ENCODE measurements around the gene ARHGAP21. TPM values are rescaled to one million over a fixed set of nuclear protein-coding genes. Genes with fewer than 3 reads are reported as not detected.
"Not testable (repeated sequence)": the region's sequence is repeated elsewhere in the genome, so short reads cannot be mapped to it uniquely, and the experiment has no call there.

Gene ARHGAP21
- total RNA-seq, 1 experiment from 2014 or later = 26.4 TPM

DNA sequence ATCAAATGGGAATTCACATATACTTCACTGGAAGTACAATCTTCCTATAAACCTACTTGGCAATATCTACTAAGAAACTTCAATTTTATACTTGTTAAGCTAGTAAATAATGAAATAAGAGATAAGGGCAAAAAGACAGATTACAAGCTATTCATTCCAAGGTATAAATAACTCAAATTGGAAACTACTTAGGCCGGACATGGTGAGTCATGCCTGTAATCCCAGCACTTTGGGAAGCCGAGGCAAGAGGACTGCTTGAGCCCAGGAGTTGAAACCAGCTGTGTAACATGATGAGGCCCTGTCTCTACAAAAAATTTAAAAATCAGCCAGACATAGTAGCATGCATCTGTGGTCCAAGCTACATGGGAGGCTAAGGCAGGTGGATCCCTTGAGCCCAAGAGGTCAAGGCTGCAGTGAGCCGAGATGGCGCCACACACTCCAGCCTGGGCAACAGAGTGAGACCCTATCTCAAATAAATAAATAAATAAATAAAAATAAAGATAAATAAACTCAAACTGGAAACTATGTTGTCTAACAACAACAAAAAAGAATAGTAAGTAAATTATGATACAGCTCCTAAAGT, 37.6 kb downstream of the ARHGAP21 start:
- DNase-seq (ENCODE audit: low read depth) = peak; percentile 55

DNA sequence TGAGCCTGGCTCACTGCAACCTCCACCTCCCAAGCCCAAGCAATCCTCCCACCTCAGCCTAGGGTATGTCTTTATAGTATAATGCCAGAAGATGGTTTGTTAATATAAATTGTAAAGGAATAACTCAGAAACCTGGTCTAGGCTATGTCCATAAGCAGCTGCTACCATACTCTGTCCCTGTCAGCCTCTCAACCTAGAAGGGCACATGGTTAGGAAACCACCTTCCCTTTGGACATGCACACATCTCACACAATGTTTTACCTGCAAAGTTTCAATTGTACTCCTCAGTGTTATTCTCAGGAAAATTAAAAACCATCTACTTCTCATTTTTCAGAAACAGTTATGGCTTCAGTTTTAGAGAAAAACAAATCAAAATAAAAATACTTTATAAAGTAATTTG, 40.1 kb downstream of the ARHGAP21 start:
- no peak for DNase-seq (ENCODE audit: low read depth)

DNA sequence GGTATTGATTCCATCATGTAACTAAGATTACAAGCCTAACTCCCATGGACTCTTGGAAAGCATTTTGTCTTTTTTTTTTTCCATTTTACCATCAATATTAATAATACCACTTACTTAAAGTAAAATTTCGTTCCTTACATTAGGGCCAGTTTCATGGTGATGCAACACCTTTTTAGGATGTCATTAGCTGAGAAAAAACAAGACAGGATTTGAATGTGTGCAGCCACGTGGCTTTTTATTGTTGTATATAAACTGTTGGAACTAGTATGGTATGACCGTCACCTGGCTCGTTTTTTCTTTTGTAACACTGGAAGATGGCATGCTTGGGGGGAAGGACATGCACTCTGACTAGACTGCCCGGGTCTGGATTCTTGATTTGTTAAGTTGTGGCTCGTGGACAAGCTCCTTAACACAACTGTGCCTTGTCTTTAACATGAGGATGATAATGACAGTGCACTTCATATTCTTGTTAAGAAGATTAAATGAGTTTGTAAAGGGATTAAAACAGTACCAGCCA, 42.1 kb downstream of the ARHGAP21 start:
- DNase-seq (ENCODE audit: low read depth) = no peak

DNA sequence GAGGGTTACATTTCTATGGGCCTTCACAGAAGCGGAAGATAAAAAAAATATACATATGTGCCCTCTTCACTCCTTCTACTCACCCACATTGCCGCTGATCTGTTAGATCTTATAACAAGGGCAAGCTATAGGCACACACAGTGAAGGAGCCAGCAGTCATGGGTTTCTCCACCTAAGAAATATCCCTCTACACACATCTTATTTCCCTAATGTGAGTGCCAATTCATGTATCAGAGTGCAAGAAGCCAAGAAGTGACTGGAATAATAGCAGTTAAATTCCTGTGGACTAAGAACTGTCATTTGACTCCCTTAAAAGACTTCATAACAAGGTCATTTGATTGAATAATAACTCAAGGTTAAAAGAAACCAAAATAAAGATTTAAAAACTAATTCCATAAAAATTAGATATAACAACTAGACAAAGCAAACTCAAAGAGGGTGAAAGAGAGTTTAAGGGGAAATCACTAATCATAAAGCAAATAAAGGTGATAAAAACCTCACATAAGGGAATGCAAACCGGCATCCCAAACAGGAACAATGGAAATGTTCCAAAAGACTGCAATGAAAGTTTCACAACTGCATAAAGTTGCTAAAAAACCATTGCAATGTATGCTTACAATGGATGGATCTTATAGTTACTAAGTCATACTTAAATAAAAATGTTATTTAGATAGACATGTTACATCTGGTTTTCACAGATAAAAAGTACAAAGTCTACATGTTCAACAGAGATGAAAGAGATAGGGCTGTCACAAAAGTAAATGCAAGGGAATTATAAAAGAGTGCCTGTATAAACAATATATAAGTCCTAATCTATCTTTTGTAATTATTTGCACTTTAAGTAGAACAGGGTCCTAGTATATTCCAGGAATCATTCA, 42.8 kb downstream of the ARHGAP21 start:
- DNase-seq (ENCODE audit: low read depth) = peak; percentile 3

DNA sequence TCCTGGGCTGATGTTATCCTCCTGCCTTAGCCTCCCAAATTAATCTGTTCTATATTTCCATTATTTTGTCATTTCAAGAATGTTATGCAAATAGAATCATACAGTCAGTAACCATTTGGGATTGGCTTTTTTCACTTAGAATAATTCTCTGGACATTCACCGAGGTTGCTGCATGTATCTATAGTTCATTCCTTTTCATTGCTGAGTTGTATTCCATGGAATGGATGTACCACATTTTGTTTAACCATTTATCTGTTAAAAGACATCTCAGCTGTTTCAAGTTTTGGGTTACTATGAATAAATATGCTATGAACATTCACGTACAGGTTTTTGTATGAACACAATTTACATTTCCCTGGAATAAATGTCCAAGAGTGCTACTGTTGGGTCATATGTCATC, 44.9 kb downstream of the ARHGAP21 start:
- DNase-seq (ENCODE audit: low read depth) = no peak

DNA sequence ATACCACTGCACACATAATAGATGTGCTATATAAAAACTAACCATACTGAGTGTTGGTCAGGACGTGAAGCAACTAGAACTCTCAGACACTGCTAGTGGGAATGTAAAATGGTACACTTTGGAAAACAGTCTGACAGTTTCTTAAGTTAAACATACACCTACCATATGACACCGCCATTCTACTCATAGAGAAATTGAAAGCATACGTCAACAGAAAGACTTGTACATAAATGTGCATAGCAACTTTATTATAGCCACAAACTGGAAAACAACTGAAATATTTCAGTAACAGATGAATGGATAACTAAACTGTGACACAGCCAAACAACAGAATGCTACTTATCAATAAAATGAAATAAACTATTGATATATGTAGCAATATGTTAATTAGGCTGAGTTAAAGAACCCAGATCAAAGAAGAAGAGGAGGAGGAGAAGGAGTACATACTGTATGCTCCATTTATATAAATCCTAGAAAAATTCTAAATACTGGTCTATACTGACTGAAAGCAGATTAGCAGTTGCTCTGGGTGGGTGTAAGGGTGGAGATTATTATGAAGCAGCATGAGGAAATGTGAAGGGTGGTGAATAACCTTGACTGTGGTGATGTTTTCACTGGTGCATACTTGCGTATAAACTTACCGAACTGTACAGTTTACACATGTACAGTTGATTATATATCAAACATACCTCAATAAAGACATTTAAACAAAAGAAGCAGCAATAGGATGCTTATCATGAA, 48.6 kb downstream of the ARHGAP21 start:
- DNase-seq (ENCODE audit: low read depth) = no peak

DNA sequence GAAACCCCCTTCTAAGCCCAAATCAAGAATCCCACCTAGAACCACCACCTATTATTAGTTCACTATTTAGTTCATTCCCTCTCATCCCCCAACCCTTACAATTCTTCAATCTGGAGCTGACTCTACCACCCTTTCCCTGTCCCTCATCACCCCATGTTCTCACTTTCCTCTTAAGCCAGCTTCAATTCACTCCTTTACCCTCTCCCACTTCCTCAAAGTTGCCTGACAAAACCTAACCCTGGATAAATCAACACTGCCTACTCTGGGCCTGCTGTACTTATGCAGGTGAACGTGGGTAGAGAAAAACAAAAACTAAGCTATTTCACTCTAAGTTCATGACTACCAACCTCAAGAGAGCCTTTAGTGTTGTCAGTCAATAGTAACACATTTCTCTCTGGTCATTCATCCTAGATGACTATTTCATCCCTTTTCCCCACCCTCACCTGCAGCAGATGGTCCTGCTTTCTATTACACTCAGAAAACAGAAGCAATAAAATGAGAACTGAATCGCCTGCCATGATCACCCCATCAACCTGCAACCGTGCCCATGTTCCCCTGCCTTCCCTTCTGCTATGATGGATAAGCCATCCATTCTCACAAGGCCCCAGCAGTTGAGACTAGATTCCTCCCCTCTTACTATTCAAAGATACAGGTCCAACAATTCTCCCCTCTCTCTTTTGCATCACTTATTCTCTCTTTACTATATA, 52.6 kb downstream of the ARHGAP21 start:
- no peak for DNase-seq (ENCODE audit: low read depth)

DNA sequence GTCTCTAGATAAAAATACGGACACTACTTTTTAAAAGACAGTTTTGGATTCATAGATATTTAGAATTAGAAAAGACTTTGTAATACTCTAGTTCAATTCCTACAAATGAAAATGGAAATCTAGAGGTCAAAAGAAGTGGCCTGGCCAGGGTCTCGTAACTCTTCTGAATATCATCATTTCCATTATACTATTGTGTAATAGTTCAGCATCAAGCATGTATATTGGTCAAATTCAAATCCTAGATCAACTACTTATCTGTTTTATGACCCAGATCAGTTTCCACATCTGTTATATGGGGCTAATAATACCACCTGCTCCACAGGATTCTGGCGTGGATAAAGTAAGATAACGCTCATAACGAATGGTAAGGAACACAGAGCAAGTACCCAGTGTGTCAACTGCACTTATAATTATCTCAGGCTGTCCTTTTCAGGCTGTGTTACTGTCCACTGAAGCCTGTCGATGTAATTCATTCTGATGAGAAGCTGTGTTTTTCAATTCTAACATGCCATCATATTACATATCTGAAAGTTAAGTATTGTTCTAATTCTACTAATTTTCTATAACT, 54.3 kb downstream of the ARHGAP21 start:
- DNase-seq (ENCODE audit: low read depth) = no peak

DNA sequence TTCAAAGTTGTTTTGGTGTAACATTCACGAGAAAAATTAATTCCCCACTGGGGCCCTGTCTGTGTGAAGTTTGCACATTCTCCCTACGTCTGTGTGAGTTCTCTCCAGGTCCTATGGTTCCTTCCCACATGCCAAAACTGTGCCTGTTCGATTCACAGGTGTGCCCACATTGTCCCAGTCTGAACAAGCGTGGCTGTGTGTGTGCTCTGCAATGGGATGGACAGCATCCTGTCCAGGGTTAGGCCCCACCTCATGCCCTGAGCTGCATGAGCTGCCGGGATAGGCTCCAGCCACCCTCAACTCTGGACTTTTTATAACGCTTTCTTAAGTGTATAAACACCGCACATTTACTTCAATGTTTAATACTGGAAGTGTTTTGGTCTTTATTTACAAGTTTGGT, 55.4 kb downstream of the ARHGAP21 start:
- DNase-seq (ENCODE audit: low read depth) = no peak

DNA sequence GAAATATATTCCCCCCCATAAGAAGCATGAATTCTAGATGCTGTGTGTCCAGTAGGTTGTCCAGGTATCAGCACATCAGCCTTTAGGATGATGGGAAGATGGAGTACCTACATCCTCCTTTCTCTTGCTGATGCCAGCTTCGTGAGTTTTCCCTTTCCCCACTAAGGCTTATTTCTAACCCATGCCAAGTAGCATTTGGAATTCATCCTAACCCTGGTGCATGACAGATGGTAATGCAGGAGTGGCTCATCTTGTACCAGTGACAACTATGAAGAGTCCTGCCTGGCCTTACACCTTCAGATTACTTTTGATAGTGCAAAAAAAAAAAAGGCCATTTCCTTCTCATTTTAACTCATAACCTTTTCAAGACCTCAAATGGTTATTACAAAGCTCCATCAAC, 58.7 kb downstream of the ARHGAP21 start:
- no peak for DNase-seq (ENCODE audit: low read depth)

DNA sequence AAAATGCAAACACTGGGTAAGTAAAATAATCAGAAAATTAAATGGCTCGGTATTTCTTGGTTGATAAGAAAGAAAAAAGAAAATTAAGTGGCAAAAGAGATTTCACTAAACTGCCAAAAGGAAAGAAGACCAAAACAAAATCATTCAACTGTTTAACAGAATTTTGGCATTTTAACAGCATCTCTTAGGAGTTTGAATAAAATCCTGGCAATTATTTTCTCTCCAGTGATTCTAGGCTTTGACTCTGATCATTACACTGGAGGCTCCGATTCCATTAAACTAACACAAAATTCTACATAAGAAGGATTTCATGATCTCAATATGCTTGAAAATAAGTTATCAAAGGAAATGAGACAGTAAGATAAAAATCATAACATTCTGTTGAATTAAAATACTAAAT, 62.3 kb downstream of the ARHGAP21 start:
- DNase-seq (ENCODE audit: low read depth) = no peak

DNA sequence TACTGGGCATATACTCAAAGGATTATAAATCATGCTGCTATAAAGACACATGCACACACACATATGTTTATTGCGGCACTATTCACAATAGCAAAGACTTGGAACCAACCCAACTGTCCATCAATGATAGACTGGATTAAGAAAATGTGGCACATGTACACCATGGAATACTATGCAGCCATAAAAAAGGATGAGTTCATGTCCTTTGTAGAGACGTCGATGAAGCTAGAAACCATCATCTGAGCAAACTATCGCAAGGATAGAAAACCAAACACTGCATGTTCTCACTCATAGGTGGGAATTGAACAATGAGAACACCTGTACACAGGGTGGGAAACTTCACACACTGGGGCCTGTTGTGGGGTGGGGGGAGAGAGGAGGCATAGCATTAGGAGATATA, 65.4 kb downstream of the ARHGAP21 start:
- DNase-seq (ENCODE audit: low read depth) = not testable (repeated sequence)

DNA sequence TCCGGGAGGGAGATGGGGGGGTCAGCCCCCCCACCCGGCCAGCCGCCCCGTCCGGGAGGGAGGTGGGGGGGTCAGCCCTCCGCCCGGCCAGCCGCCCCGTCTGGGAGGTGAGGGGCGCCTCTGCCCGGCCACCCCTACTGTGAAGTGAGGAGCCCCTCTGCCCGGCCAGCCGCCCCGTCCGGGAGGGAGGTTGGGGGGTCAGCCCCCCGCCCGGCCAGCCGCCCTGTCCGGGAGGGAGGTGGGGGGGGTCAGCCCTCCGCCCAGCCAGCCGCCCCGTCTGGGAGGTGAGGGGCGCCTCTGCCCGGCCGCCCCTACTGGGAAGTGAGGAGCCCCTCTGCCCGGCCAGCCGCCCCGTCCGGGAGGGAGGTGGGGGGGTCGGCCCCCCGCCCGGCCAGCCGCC, 67.4 kb downstream of the ARHGAP21 start:
- DNase-seq (ENCODE audit: low read depth) = not testable (repeated sequence)

DNA sequence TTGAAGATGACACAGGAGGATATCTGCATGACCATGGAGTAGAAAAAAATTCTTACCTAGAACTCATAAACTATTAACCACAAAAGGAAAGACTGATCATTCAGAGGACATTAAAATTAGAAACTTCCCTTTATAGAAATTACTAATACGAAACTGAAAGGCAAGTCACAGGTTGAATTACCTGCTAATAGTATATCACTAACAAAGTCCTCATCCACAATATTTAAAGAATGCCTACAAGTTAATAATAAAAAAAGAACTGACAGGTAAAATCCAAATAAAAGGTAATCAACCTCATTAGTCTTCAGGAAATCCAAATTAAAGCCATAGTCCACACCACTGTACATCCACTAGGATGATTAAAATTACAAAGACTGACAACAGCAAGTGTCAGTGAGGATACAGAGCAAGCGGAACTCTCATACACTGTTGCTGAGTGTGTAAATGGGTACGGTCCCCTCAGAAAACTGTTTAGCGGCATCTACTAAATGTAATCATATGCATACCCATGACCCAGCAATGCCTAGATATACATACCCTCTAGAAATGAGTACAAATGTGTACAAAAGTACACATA, 71.2 kb downstream of the ARHGAP21 start:
- no peak for DNase-seq (ENCODE audit: low read depth)

DNA sequence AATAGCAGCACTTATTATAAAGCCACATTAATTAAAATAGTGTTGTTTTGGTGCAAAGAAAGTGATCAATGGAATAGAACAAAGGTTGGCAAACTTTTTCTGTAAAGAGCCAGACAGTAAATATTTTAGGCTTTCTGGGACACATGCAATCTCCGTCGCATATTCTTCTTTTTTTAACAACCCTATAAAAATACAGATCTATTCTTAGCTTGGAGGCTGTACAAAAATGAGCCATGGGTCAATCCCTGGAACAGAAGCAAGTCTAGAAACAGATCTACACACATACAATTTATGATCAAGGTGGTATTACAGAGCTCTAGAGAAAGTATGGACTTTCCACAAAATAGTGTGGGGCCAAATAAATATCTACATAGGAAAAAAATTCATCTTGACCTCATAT, 71.8 kb downstream of the ARHGAP21 start:
- DNase-seq (ENCODE audit: low read depth) = no peak

DNA sequence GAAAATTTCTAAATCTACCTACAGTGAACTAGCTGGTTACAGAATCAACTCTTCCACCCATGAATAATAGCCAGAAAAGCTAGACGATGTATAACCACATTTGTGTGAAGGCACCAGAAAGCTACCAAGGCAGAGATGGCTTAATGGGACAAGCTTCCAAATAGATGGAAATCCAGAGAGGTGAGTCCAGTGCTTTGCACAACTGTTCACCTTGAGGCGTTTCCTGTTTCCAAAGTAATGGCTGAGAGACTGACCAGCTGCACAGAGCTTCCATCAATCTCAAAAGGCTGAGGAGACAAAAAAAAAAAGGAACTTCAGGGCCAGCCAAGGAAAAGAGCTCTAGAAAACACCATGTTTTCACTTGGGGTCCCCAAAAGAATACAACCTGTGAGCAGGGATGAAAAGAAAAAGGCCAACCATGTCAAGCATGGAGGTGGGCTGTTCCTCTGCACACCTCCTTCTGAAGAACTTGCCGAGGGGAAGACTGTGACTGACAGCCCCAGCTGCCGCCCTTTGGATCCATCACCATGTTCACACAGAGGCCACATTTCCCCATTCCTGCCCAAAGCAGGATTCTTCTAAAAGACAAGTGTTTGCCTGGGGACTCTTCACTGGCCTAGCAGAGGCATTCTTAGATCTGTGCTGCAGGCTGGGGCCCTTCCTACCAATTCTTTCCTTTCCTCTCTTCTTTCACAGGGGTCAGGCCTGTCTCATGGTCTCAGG, 72.9 kb downstream of the ARHGAP21 start:
- no peak for DNase-seq (ENCODE audit: low read depth)

DNA sequence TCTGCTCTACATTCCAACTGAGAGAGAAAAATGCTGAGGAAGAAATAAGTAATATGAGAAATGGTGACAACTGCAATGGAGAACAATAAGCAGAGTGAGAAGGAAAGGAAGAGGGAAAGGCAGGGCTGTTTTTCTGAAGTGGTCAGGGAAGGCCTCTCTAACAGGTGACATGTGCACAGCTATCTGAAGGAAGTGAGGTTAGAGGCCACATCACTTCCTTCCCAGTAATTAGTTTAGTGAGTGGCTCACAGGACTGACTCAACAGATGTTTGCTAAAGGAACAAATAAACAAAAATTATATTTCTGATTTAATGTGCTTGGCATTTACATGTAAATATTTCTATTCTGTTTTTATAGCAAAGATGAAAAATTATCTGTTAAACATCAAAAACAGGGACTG, 77.9 kb downstream of the ARHGAP21 start:
- DNase-seq (ENCODE audit: low read depth) = peak; percentile 29

DNA sequence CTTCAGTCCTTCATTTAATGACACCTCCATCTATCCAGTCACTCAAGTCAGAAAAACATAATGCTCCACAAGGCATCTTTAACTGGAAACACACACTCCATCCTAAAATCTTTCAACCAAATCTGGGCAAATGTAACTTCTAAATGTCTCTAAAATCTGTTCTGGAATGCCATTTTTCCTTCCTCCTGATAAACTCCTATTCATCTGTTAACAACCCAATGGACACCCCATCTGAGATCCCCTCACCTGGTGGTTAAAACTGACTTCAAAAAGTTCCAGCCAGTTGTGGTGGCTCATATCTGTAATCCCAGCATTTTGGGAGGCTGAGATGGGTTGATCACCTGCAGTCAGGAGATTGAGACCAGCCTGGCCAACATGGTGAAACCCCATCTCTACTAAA, 78.7 kb downstream of the ARHGAP21 start:
- DNase-seq (ENCODE audit: low read depth) = no peak

DNA sequence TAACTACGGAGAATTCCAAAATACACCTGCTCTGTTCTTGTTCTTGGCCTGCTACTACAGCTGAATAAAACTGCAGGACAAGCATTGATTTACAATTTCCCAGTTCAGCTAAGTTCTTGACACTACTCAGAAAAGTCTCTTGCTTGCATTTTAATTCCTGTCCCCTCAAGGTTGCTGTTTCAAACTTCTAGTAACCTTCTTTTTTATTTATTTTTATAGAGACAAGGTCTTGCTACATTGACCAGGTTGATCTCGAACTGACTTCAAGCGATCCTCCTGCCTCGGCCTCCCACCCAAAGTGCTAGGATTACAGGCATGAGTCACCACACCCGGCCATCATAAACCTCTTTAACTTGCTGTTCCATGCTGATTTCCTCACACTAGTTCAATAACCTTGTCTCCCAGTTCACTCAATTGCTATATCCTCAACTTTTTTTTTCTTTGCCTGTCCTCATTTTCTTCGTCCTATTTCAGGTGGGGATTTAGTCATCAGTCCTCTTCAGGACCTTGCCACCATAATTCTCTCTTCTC, 79.9 kb downstream of the ARHGAP21 start:
- DNase-seq (ENCODE audit: low read depth) = no peak
